ENCODE results near the gene IFI16. TPM values are rescaled to one million over a fixed set of nuclear protein-coding genes. Genes with fewer than 3 reads are reported as not detected.

The IFI16 gene
- total RNA-seq, result 68.2 and 97.6 TPM in 2 replicates

DNA sequence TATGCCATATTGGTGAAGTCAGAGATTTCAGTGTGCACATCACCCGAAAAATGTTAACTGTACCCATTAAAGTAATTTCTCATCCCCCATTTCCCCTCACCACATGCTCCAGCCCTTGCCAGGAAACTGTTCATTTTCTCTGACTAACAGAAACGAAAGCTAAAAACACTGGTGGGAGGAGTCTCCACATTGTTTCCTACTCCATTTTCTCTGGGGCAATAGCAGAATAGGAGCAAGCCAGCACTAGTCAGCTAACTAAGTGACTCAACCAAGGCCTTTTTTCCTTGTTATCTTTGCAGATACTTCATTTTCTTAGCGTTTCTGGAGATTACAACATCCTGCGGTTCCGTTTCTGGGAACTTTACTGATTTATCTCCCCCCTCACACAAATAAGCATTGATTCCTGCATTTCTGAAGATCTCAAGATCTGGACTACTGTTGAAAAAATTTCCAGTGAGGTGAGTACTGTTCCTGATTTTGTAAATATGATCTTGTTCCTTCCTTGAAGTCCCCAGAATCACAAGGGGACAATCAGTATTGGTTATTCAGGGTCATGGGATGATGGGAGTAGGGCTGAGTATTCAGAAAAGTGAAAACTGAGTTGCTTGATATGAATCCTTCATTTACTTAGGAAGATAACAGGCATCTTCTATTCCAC lies at the start of gene IFI16:
IFI16 (plus strand) TSS at position 204 of the 658 bp plus-strand sequence. CDS start 4,774 bp downstream, outside the sequence.

DNA sequence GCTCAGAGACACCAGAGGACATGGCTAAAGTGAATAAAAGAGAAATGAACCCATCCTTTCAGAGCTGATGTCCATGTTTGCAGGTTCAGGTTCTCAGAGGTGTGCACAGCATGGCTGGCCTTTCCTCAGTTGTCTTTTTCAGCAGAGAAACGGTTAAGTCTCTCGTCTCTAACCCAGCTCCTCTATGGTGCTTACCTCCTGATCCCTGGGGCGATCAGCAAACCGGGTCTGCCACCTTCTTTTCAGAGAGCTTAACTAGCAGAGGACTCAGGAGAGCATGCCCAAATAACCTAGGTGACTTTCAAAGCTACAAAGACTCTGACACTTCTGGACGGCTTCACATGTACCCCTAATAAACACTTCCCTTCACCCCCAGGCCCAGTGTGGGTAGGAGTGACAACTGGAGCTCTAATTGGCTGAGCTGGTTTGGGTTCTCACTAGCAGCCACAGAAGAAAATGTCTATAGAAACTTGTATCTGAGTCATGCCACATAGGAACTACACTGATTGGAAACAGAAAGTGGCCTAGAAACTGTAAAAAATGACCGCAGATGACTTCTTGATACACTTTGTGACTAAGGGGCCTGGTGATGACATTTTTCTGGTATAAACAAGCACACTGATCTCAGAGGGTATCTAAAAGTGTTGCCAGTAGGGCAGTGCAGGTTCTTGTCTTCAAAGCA lies 66.9 kb downstream of the IFI16 start, which contains the start of gene AIM2:
AIM2 (minus strand) TSS at position 329 of the 682 bp plus-strand sequence. CDS start 3,267 bp downstream, outside the sequence.

Other genes starting within 250 kb of the IFI16 start
- not detected in 2 replicates for gene OR6N1, start 237.7 kb upstream of the IFI16 start, total RNA-seq
- not detected in 2 replicates for gene OR6N2, start 228.7 kb upstream of the IFI16 start, total RNA-seq
- gene MNDA, start 178.6 kb upstream of the IFI16 start, total RNA-seq, result not detected in 2 replicates
- not detected in 2 replicates for gene PYHIN1, start 78.4 kb upstream of the IFI16 start, total RNA-seq
- under 0.01 TPM in 1 of 2 replicates, not detected in the other for gene AIM2, start 66.9 kb downstream of the IFI16 start, total RNA-seq
- 8.9 and 21.2 TPM in 2 replicates for gene CADM3, start 161.7 kb downstream of the IFI16 start, total RNA-seq
- 0.18 and 0.75 TPM in 2 replicates for gene ACKR1, start 195.0 kb downstream of the IFI16 start, total RNA-seq

Measured in endothelial cell of coronary artery (primary cell).